GM06990 (cell line): ENCODE measurements around the gene PSMA7.

Experiments used
- DNase-seq: peaks from one replicate; pipeline ENCODE4 v3.0.0-alpha.2; 2011; ENCODE audit not compliant: insufficient read length; ENCODE audit errors: extremely low read depth
- H3K27me3 ChIP-seq: replicated peaks from 2 replicates; pipeline ENCODE4 v1.6.0; 2011; ENCODE audit warnings: low read length; ENCODE audit not compliant: control insufficient read depth, insufficient read depth
- H3K36me3 ChIP-seq: 2 replicates; pipeline ENCODE4 v1.5.1; 2011; ENCODE audit warnings: low read length; ENCODE audit not compliant: control insufficient read depth, insufficient read depth
- H3K4me3 ChIP-seq: replicated peaks from 2 replicates; pipeline ENCODE4 v1.5.1; 2011; ENCODE audit warnings: low read depth, mild to moderate bottlenecking, control low read depth, low read length
- CTCF ChIP-seq: IDR thresholded peaks from 2 replicates; pipeline ENCODE4 v1.5.1; 2011; ENCODE audit warnings: low read length, control low read depth, mild to moderate bottlenecking, inconsistent platforms; ENCODE audit not compliant: insufficient read depth, poor library complexity, severe bottlenecking

The PSMA7 gene

GRCh38 chr20:62132421-62132820 lies 10.8 kb downstream of the PSMA7 start:
- Histone ChIP-seq H3K27me3 (no peaks in the 10 kb centered on the region), H3K4me3 (no peak overlapping the region), H3K36me3 (peaks cover 51% of the 10 kb centered on the region)
- TF ChIP-seq CTCF = no peak
- DNase-seq = no peak

- H3K36me3 ChIP-seq = peaks cover 46% of the 10 kb centered on the region
- no peak for DNase-seq
- TF ChIP-seq CTCF = no peak
Measured at GRCh38 chr20:62131560-62132320, 11.5 kb downstream of the PSMA7 start.

DNA sequence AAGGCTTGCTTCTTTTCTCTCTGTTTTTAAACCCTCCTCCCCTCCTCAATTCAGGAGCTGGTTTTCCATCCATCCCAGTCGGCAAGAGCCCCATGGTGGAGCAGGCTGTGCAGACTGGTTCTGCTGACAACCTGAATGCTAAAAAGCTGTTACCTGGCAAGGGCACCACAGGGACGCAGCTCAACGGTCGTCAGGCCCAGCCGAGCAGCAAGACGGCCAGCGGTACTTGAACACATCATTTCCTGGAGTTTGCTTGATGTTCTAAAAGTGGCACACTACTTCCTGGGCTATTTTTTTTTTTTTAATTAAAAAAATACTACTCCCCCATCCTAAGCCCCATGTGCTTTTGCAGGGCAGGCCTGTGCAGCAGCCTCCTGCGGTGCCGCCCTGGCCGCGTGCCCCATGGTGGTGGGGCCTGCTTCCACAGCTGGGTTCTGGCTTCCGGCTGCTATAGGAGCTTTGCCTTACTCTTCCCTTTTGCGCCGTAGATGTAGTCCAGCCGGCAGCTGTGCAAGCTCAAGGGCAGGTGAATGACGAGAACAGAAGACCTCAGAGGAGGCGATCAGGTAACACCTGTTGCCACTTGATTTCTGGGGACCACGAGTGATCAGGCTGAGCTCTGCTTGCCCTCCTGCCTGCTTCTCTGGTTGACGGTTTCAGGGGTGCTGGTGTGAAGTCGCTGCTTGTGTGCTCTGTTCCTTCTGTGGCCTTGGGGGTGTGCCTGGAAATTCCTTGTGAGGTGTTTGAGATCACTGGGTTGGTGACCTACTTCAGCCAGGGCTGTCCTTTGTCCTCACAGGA lies 13.3 kb downstream of the PSMA7 start:
- TF ChIP-seq CTCF = no peak
- Histone ChIP-seq H3K4me3 (no peak overlapping the region), H3K36me3 (peaks cover 51% of the 10 kb centered on the region), H3K27me3 (no peaks in the 10 kb centered on the region)
- DNase-seq = no peak

More at GRCh38 chr20:62131560-62132320, 11.5 kb downstream of the PSMA7 start:
- H3K4me3 ChIP-seq = no peak overlapping the region
- H3K27me3 ChIP-seq = no peaks in the 10 kb centered on the region

- TF ChIP-seq CTCF = no peak
- no peak overlapping the region for H3K4me3 ChIP-seq
- peaks cover 46% of the 10 kb centered on the region for H3K36me3 ChIP-seq
- DNase-seq = no peak
- H3K27me3 ChIP-seq = no peaks in the 10 kb centered on the region
Measured at GRCh38 chr20:62128502-62128901, 14.7 kb downstream of the PSMA7 start.

DNA sequence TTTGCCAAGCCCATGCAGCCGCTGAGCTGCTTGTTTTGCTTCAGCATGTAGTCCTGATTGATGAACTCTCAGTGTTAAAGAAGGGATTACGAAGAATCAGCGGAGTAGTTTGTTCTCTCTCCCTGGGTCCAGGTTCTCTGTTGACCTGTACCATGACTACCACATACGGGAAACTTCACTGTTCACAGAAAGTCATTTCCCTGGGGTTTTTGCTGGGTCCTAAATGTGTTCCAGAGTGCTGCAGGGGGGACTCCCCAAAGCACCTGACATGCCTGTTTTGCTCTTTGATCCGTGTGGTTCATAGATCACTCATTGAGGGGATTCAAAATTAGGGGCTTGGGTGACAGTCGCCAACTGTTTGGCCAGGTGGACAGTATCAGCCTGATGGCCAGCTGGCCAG lies 15.4 kb downstream of the PSMA7 start:
- Histone ChIP-seq H3K27me3 (no peaks in the 10 kb centered on the region), H3K4me3 (no peak overlapping the region), H3K36me3 (peaks cover 40% of the 10 kb centered on the region)
- no peak for TF ChIP-seq CTCF
- no peak for DNase-seq
